ENCODE results near the gene RBM48. TPM values are rescaled to one million over a fixed set of nuclear protein-coding genes. Genes with fewer than 3 reads are reported as not detected.

RBM48 gene
- total and polyA plus RNA-seq, 9 of the 15 experiments (the other 6 are each of a cell fraction or from before 2014, with no cell fraction given): 9.9 to 35.1 (median 16.3) TPM

DNA sequence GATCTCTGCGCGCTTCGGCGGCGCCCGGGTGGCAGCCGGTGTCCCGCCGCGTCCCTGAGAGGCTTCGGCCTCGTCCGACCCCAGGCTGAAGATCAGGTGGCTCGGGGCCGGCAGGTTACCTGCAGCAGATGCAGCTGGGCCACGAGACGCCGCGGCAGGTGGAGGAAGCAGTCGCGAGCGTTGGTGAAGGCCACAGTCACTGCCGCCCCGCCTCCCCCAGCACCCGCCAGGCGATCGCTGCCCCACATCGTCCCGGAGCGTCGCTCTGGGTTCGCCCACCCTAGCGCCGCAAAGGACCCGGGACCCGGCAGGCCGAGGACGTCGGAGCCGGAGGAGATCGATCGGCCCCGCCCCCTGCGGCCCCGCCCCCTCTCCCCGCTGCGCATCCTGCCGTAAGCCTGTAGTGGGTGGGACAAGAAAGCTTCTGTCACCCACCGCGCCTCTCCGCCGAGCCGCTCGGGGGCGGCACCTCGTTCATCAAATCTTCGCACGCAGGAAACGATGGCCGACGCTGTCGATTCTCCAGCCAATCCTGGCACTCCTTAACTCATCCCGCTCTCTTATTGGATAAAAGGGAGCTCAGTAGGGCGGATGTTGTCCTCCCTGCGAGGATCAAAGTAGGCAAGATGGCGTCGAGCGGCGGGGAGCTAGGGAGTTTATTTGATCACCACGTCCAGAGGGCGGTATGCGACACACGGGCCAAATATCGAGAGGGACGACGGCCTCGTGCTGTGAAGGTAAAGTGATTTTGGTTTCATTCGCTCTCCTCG lies at the start of gene RBM48, which contains the start of gene PEX1 (continued):
- TF ChIP-seq ERF (CRISPR knock-in tag; IDR thresholded peaks at IDR 0.05) (0 out of 2 replicates have a peak, but pooled peaks have one; percentile 32), GTF3C2 (IDR thresholded peaks at IDR 0.05; ENCODE audit: borderline replicate concordance, extremely low read depth, insufficient read length) (no peak), BHLHE40 (IDR thresholded peaks at IDR 0.05; ENCODE audit: low read length) (peak; percentile 35), BRD9 (IDR thresholded peaks at IDR 0.05; ENCODE audit: low read depth, partially characterized antibody) (peak; percentile 22), POLR3G (IDR thresholded peaks at IDR 0.05; ENCODE audit: extremely low read depth, insufficient read length, insufficient replicate concordance) (no peak), PRDM10 (IDR thresholded peaks at IDR 0.05; ENCODE audit: partially characterized antibody) (peak; percentile 34), TCF15 (CRISPR knock-in tag; IDR thresholded peaks at IDR 0.05) (no peak), AFF1 (IDR thresholded peaks at IDR 0.05; ENCODE audit: low read depth in 1 of 2, partially characterized antibody in 2 of 2) (peak; percentile 81 to 97), PHF20 (IDR thresholded peaks at IDR 0.05; ENCODE audit: partially characterized antibody) (peak; percentile 98), MIER1 (IDR thresholded peaks at IDR 0.05; ENCODE audit: low read depth) (no peak), ZNF696 (CRISPR knock-in tag; conservative IDR thresholded peaks at IDR 0.05) (no peak), ZNF282 (CRISPR knock-in tag; IDR thresholded peaks at IDR 0.05) (peak; percentile 81; the same call in 1 of the 2 replicates), ZNF655 (CRISPR knock-in tag; IDR thresholded peaks at IDR 0.05) (no peak), MCM2 (IDR thresholded peaks at IDR 0.05; ENCODE audit: low read depth) (no peak)
